NB4 (cell line): ENCODE data around the gene ATG13.

Experiments
- MYC ChIP-seq: IDR thresholded peaks from 2 replicates; pipeline ENCODE4 v1.6.1; 2011; ENCODE audit warnings: low read depth, low read length
- POLR2A ChIP-seq: IDR thresholded peaks from 2 replicates; pipeline ENCODE4 v1.6.1; 2011; ENCODE audit warnings: mild to moderate bottlenecking; ENCODE audit not compliant: insufficient read length; ENCODE audit errors: extremely low read depth
- TF ChIP-seq, protein P1 (sequence below): IDR thresholded peaks from 2 replicates; pipeline ENCODE4 v1.6.1; 2011; ENCODE audit warnings: low read depth, low read length
- TF ChIP-seq, protein P2 (sequence below): IDR thresholded peaks from one replicate; pipeline ENCODE4 v1.5.1; 2012; ENCODE audit warnings: low read depth, low read length

DNA sequence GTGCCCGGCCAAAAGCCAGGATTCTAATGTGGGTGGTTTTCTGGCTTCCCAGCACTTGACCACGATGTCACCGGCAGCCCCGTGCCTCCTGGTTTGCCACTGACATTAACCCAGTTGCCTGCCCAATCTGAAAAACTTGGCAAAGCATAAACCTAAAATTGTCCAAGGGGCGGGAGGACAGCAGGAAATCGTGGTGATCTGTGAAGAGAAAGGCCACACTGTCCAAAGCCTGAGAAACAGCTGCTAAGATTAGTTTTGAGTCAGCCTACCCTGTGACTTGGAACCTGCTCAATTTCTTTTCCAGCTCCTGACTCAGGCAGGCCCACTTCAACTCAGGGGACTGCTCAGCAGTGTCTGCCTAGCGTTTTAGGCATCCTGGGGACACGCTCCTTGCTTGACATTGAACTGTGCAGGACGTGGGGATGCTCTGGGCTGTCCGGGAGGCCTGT is 93.5 kb downstream of the ATG13 start:
- TF ChIP-seq POLR2A (no peak), MYC (no peak)
- TF ChIP-seq, protein P1, sequence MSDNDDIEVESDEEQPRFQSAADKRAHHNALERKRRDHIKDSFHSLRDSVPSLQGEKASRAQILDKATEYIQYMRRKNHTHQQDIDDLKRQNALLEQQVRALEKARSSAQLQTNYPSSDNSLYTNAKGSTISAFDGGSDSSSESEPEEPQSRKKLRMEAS, result no peak
- TF ChIP-seq, protein P2, sequence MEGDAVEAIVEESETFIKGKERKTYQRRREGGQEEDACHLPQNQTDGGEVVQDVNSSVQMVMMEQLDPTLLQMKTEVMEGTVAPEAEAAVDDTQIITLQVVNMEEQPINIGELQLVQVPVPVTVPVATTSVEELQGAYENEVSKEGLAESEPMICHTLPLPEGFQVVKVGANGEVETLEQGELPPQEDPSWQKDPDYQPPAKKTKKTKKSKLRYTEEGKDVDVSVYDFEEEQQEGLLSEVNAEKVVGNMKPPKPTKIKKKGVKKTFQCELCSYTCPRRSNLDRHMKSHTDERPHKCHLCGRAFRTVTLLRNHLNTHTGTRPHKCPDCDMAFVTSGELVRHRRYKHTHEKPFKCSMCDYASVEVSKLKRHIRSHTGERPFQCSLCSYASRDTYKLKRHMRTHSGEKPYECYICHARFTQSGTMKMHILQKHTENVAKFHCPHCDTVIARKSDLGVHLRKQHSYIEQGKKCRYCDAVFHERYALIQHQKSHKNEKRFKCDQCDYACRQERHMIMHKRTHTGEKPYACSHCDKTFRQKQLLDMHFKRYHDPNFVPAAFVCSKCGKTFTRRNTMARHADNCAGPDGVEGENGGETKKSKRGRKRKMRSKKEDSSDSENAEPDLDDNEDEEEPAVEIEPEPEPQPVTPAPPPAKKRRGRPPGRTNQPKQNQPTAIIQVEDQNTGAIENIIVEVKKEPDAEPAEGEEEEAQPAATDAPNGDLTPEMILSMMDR, result no peak
